Measurements from ENCODE around the gene SUSD3.

- TF ChIP-seq POLR2AphosphoS5 (IDR thresholded peaks at IDR 0.05; ENCODE audit: borderline replicate concordance, low read depth, low read length) (no peak), EZH2 (IDR thresholded peaks at IDR 0.05) (no peak), FOXP2 (optimal IDR thresholded peaks at IDR 0.05; ENCODE audit: control extremely low read depth, extremely low read length, insufficient read depth) (no peak)
Observed at GRCh38 chr9:93080406-93080805, 21.9 kb downstream of the SUSD3 start.
